Adrenal gland (tissue), 5 donors: Measurements from ENCODE around the gene FCMR.

Experiments
- POLR2A ChIP-seq, 2 donors: fragments of 450-650 bp; IDR thresholded peaks; one replicate each; pipeline ENCODE4 v1.6.1; 2017; ENCODE audit warnings: antibody characterized with exemption in 2 of 2, mild to moderate bottlenecking in 2 of 2, moderate library complexity in 1 of 2
- TF ChIP-seq, protein P1 (sequence below), 6 experiments: fragments of 450-650 bp in 4 of 6; fragments of 200-600 bp in 2 of 6; sonication (generic) in 1 of 6; IDR thresholded peaks; 1 replicate in 5 of 6; 2 replicates in 1 of 6; pipeline versions ENCODE4 v1.5.1 to v1.8.0; 2016 to 2021; ENCODE audit warnings: antibody characterized with exemption in 6 of 6, mild to moderate bottlenecking in 2 of 6, moderate library complexity in 1 of 6
- donor health status: DM: no; HTN: no; CAD: no.

GRCh38 chr1:206945779-206946178 lies 24.0 kb upstream of the FCMR start:
- TF ChIP-seq POLR2A (IDR thresholded peaks at IDR 0.05), result no peak
- TF ChIP-seq, protein P1, sequence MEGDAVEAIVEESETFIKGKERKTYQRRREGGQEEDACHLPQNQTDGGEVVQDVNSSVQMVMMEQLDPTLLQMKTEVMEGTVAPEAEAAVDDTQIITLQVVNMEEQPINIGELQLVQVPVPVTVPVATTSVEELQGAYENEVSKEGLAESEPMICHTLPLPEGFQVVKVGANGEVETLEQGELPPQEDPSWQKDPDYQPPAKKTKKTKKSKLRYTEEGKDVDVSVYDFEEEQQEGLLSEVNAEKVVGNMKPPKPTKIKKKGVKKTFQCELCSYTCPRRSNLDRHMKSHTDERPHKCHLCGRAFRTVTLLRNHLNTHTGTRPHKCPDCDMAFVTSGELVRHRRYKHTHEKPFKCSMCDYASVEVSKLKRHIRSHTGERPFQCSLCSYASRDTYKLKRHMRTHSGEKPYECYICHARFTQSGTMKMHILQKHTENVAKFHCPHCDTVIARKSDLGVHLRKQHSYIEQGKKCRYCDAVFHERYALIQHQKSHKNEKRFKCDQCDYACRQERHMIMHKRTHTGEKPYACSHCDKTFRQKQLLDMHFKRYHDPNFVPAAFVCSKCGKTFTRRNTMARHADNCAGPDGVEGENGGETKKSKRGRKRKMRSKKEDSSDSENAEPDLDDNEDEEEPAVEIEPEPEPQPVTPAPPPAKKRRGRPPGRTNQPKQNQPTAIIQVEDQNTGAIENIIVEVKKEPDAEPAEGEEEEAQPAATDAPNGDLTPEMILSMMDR (IDR thresholded peaks at IDR 0.05), result no peak
